DMS114 treated with DMSO at 0.1 percent for 48 hours (cell line): ENCODE data around the gene ANKRD28.
"Not testable (repeated sequence)": the region's sequence is repeated elsewhere in the genome, so short reads cannot be mapped to it uniquely, and the experiment has no call there.

Experiments
- DNase-seq: peaks from one replicate; lab custom pipeline; 2025; ENCODE audit not compliant: unreplicated experiment; lab: John Stamatoyannopoulos, UW

ANKRD28 gene

GRCh38 chr3:15778332-15778858, 19.4 kb downstream of the ANKRD28 start:
- no peak for DNase-seq

GRCh38 chr3:15774931-15775560, 22.7 kb downstream of the ANKRD28 start:
- DNase-seq, result not testable (repeated sequence)

GRCh38 chr3:15771444-15771843, 26.3 kb downstream of the ANKRD28 start:
- DNase-seq, result no peak

GRCh38 chr3:15769256-15769915, 28.4 kb downstream of the ANKRD28 start:
- no peak for DNase-seq

- DNase-seq, result no peak
These were observed 29.1 kb downstream of the ANKRD28 start for GRCh38 chr3:15768421-15769255.

- DNase-seq, result no peak
These were observed 31.4 kb downstream of the ANKRD28 start for GRCh38 chr3:15766406-15766805.

- DNase-seq, result no peak
These were observed 39.5 kb downstream of the ANKRD28 start for GRCh38 chr3:15758295-15758694.

- DNase-seq, result no peak
These were observed 40.0 kb downstream of the ANKRD28 start for GRCh38 chr3:15757824-15758223.

GRCh38 chr3:15756505-15756904, 41.3 kb downstream of the ANKRD28 start:
- no peak for DNase-seq

- DNase-seq, result no peak
These were observed 42.0 kb downstream of the ANKRD28 start for GRCh38 chr3:15755780-15756179.

- DNase-seq, result no peak
These were observed 42.6 kb downstream of the ANKRD28 start for GRCh38 chr3:15755181-15755580.

GRCh38 chr3:15754047-15754446, 43.7 kb downstream of the ANKRD28 start:
- no peak for DNase-seq

GRCh38 chr3:15753056-15753710, 44.6 kb downstream of the ANKRD28 start:
- DNase-seq, result no peak

- no peak for DNase-seq
These were observed 46.9 kb downstream of the ANKRD28 start for GRCh38 chr3:15750879-15751278.

GRCh38 chr3:15750143-15750542, 47.6 kb downstream of the ANKRD28 start:
- no peak for DNase-seq

- DNase-seq, result not testable (repeated sequence)
These were observed 51.9 kb downstream of the ANKRD28 start for GRCh38 chr3:15745896-15746295.

- no peak for DNase-seq
These were observed 53.6 kb downstream of the ANKRD28 start for GRCh38 chr3:15744176-15744575.

- DNase-seq, result no peak
These were observed 54.2 kb downstream of the ANKRD28 start for GRCh38 chr3:15743587-15744009.

- not testable (repeated sequence) for DNase-seq
These were observed 55.5 kb downstream of the ANKRD28 start for GRCh38 chr3:15742236-15742635.

- DNase-seq, result not testable (repeated sequence)
These were observed 59.2 kb downstream of the ANKRD28 start for GRCh38 chr3:15738616-15739005.

- DNase-seq, result no peak
These were observed 66.8 kb downstream of the ANKRD28 start for GRCh38 chr3:15731024-15731423.
